ENCODE data around the gene PPP2R2B. TPM values are rescaled to one million over a fixed set of nuclear protein-coding genes. Genes with fewer than 3 reads are reported as not detected.

Gene PPP2R2B
- total RNA-seq, 4 donors from 2014 or later, result 0.53 to 2.0 (median 1.1) TPM

- WGBS, 2 donors, result 25 to 32% methylated on average over 6 to 7 of the region's 7 CpGs
- no peak for DNase-seq
- peaks cover 0 to 18% (median 0%) of the 10 kb centered on the region in 4 donors for H3K27me3 ChIP-seq
- intact Hi-C loops (cut with DNase I), result no loop called here
- TF ChIP-seq POLR2A (IDR thresholded peaks at IDR 0.05) (no peak), CTCF (IDR thresholded peaks at IDR 0.05) (peak; percentile 27 to 84 (median 76))
- no peaks in the 10 kb centered on the region for H3K36me3 ChIP-seq
- no peak overlapping the region for H3K4me3 ChIP-seq
- H3K9me3 ChIP-seq, result no peaks in the 10 kb centered on the region
- H3K4me1 ChIP-seq, result no peaks in the 10 kb centered on the region
- no peak overlapping the region for H3K27ac ChIP-seq
Measured at GRCh38 chr5:146533260-146533857, 345.2 kb downstream of the PPP2R2B start.

Small RNAs within 50 kb of the gene (small RNA-seq; reads per million reads assigned to genes)
- gene RN7SL791P, result 0 reads per million in 4 donors

Measured in esophagus squamous epithelium (tissue), 5 donors.